GM21423 (cell line): Measurements from ENCODE around the gene FAM228B.
"Not testable (repeated sequence)": the region's sequence is repeated elsewhere in the genome, so short reads cannot be mapped to it uniquely, and the experiment has no call there.

Source experiments
- ATAC-seq: cut with Tn5 transposase; IDR thresholded peaks from one replicate; pipeline ENCODE4 v1.9.1; 2021; ENCODE audit warnings: mild to moderate bottlenecking, moderate library complexity; ENCODE audit not compliant: unreplicated experiment

Gene FAM228B

DNA sequence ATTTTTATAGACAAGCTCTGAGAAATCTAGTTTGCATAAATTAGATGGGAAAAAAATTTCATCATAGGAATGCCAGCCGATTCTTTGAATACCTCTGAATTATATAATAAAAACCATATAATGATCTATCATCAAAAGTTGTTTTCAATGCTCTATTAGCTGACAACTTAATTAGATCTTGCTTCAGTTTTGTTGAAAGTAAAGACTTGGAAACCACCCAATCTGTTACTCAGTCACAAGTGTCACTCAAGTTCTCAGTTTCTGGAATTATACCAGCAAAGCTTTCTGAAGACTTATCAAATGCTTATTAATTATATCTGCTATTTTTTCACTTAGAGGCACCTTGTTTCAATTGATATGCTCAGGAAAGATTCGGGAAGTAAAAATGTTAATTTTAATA lies 21.3 kb upstream of the FAM228B start:
- no peak for ATAC-seq

- no peak for ATAC-seq
Measured at GRCh38 chr2:24102677-24103076, 20.6 kb upstream of the FAM228B start.

DNA sequence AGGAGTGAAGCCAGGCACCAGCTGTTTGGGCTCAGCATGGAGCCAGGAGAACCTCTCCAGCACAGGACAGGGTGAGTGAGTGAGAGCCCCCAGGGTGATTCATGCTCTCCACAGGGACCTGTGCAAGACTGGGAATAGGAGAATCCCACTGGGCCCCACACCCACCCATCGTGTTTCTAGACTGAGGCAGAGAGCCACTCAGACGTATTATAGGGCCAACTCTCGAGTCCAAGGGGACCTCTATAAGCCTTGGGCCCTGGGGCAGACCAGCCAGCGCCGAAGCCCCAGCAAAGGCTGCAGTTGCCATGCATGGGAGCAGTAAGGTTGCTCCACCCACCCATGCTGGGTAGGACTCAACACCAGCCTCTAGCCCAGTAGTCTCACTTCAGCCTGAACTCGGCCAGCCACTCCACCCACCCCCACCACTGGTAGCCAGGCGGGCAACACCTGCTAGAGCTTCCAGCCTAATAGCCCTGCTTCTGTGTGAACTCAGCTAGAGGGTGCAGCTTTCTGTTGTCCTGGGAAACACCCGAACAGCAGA lies 19.1 kb upstream of the FAM228B start:
- ATAC-seq: no peak

DNA sequence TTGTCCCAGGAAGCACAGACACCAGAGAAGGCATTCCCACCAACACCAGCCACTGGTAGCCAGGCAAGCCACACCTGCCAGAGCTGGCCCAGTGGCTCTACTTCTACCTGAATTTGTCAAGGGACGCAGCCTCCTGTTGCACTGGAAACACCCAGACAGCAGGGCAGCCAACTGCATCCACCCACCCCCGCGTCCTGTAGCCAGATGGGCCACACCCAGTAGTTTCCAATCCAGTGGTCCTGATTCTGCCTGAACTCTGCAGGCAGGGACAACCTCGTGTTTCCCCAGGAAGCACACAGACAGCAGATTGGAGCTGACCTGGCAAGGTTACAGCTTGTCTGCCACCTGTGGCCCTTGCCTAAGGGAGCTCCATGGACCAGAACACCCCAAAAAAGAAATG lies 18.4 kb upstream of the FAM228B start:
- ATAC-seq: no peak

GRCh38 chr2:24105816-24106215 lies 17.5 kb upstream of the FAM228B start:
- ATAC-seq: no peak

GRCh38 chr2:24106786-24107185 lies 16.5 kb upstream of the FAM228B start:
- ATAC-seq: no peak

DNA sequence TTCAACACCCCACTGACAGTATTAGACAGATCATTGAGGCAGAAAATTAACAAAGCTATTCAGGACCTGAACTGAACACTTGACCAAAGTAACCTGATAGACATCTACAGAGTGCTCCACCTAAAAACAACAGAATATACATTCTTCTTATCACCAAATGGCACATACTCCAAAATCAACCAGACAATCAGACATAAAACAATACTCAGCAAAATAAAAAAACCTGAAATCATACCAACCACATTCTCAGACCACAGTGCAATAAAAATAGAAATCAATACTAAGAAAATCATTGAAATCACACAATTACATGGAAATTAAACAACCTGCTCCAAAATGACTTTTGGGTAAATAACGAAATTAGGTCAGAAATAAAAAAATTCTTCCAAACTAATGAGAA lies 15.9 kb upstream of the FAM228B start:
- ATAC-seq: no peak

DNA sequence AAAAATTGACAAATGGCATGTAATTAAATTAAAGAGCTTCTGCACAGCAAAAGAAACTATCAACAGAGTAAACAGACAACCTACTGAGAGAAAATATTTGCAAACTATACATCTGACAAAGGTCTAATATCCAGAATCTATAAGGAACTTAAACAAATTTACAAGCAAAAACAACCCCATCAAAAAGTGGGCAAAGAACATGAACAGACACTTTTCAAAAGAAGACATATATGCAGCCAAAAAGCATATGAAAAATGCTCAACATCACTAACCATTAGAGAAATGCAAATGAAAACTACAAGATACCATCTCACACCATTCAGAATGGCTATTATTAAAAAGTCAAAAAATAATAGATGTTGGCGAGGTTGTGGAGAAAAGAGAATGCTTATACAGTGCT lies 13.8 kb upstream of the FAM228B start:
- not testable (repeated sequence) for ATAC-seq

DNA sequence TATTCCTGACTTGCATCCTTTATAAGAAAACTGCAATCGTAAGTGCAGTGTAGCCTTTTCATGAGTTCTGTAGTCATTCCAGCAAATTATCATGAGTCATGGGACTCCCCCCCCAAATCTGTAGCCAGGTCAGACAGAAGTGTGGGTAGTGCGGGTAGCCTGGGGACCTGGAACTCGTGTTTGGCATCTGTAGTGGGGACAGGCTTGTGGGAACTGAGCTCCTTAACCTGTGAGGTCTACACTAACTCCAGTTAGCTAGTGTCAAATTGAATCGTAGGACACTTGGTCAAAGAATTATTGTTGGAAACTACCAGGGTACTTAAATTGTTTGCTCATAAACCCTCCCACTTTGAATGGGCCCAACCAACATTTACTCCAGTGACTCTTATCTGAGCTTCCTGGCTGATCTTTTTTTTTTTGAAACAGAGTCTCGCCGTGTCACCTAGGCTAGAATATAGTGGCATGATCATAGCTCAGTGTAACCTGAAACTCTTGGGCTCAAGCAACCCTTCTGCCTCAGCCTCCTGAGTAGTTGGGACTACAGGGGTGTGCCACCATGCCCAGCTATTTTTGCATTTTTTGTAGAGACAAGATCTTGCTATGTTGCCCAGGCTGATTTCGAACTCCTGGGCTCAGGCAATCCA lies 12.5 kb upstream of the FAM228B start:
- no peak for ATAC-seq

DNA sequence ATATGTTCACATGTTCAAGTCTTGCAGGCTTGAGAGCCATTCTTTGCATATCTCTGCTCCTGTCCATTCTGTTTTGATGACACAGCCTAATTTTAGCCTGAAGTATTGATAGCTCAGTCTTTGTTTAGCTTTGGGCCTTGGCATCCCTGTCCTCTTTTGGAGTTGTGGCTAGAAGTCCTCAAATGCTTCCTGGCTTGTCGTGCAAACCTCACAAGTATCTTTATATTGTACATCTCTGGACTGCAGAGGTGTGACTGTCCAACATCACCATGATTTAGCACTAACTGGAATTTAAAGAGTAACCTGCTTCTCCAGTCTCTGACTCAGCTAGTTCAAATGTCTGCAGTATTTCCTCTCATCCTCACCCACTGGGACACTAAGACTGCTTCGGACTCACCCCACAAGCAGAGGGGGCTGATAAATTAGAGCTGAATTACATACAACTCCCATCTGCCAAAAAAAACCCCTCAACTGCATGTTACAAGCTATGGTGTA lies 11.8 kb upstream of the FAM228B start:
- no peak for ATAC-seq

- no peak for ATAC-seq
Measured at GRCh38 chr2:24115057-24115456, 8.2 kb upstream of the FAM228B start.

DNA sequence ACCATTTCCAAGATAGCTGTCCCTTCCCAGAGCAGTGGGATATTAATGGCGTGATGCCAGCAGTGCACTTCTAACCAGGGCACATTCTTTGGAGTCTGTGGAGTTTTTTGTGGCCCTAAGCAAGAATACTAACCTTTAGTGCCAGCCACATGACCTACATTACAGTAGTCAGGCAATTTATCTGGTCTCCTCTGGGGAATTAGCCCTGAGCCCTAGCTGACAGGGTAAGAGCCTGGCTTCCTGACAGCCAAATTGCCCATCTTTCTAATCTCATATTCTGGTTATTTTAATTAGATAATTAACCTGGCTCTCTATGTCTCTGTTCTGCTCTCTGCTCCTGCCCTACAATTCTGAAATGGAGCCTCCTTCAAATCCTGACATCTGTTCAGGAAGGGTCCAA lies 5.4 kb upstream of the FAM228B start:
- ATAC-seq: no peak

- ATAC-seq: no peak
Measured at GRCh38 chr2:24121066-24121465, 2.2 kb upstream of the FAM228B start.

DNA sequence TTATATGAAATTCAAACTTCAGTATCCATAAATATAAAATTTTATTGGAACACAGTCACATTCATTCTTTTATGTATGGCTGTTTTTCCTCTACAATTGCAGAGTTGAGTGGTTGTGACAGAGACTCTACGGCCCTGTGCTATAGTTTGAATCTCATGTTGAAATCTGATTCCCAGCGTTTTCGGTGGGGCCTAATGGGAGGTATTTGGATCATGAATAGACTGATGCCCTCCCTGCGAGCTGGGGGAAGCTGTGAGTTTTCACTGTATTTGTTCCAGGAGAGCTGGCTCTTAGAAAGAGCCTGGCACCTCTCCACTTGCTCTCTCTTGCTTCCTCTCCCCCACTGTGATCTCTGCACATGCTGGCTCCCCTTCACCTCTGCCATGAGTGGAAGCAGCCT lies 1.8 kb upstream of the FAM228B start:
- no peak for ATAC-seq

GRCh38 chr2:24122366-24123194 lies 689 bp upstream of the FAM228B start:
- ATAC-seq: no peak

GRCh38 chr2:24123922-24124580 lies 782 bp downstream of the FAM228B start:
- peak; percentile 11 for ATAC-seq

GRCh38 chr2:24125956-24126355 lies 2.7 kb downstream of the FAM228B start:
- no peak for ATAC-seq

DNA sequence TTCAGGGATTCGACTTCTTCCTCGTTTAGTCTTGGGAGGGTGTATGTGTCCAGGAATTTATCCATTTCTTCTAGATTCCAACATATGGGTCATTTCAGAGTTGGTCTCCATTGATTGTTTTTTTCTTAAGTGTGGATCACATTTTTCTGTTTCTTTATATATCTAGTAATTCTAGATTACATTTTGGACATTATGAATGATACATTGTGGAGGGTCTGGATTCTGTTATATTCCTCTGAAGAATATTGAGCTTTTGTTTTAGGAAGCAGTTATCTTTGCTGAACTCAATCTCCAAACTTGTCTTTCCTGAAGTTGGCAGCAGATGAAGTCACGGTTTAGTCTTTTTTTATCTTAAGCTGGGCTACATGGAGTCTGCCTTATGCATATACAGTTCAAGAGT lies 9.3 kb downstream of the FAM228B start:
- ATAC-seq: no peak

DNA sequence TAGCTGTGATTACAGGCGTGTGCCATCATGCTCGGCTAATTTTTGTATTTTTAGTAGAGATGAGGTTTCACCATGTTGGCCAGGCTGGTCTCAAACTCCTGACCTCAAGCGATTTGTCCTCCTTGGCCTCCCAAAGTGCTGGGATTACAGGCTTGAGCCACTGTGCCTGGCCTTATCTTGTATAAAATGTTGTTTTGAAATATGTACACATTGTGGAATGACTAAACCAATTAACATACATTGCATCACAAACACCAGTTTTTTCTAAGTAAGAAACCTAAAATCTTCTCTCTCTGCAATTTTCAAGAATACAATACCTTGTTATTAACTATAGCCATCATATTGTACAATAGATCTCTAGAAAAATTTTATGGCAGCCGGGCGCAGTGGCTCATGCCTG lies 17.0 kb downstream of the FAM228B start:
- not testable (repeated sequence) for ATAC-seq

- ATAC-seq: no peak
Measured at GRCh38 chr2:24147364-24147763, 24.1 kb downstream of the FAM228B start.

GRCh38 chr2:24152413-24153197 lies 29.3 kb downstream of the FAM228B start:
- no peak for ATAC-seq
